Loucy (cell line): Measurements from ENCODE around the gene MTNR1A.

Source experiments
- H2AFZ ChIP-seq: fragments of 200-600 bp; sonication (generic); 2 replicates; pipeline ENCODE4 v1.6.0; 2016; ENCODE audit warnings: antibody characterized with exemption, mild to moderate bottlenecking, low read length, moderate library complexity
- H3F3A ChIP-seq: fragments of 200-600 bp; 2 replicates; pipeline ENCODE4 v1.6.0; 2016; ENCODE audit warnings: antibody characterized with exemption, low read depth, mild to moderate bottlenecking
- H3K27me3 ChIP-seq: fragments of 200-600 bp; sonication (generic); 2 replicates; pipeline ENCODE4 v1.6.1; 2014; ENCODE audit warnings: low read length, mild to moderate bottlenecking; ENCODE audit not compliant: insufficient read depth, poor library complexity, severe bottlenecking
- H3K36me3 ChIP-seq: fragments of 200-600 bp; sonication (generic); 2 replicates; pipeline ENCODE4 v1.6.1; 2016; ENCODE audit warnings: low read length; ENCODE audit not compliant: insufficient read depth
- H3K4me1 ChIP-seq: fragments of 200-600 bp; sonication (generic); 2 replicates; pipeline ENCODE4 v1.5.1; 2014; ENCODE audit warnings: low read length, mild to moderate bottlenecking; ENCODE audit not compliant: insufficient read depth, poor library complexity, severe bottlenecking
- H3K4me2 ChIP-seq: fragments of 200-600 bp; sonication (generic); 2 replicates; pipeline ENCODE4 v1.6.0; 2014; ENCODE audit warnings: antibody characterized with exemption, low read length, low read depth, mild to moderate bottlenecking; ENCODE audit not compliant: poor library complexity, severe bottlenecking
- H3K4me3 ChIP-seq: fragments of 200-600 bp; sonication (generic); 2 replicates; pipeline ENCODE4 v1.5.1; 2014; ENCODE audit warnings: low read length, mild to moderate bottlenecking, mixed read lengths; ENCODE audit not compliant: poor library complexity, severe bottlenecking
- H3K79me2 ChIP-seq: fragments of 200-600 bp; sonication (generic); 2 replicates; pipeline ENCODE4 v1.6.1; 2014; ENCODE audit warnings: low read length; ENCODE audit not compliant: insufficient read depth
- H3K9ac ChIP-seq: fragments of 200-600 bp; sonication (generic); 2 replicates; pipeline ENCODE4 v1.6.0; 2014; ENCODE audit warnings: mild to moderate bottlenecking, low read depth, low read length, moderate library complexity; ENCODE audit not compliant: poor library complexity, severe bottlenecking
- H3K9me2 ChIP-seq: fragments of 200-600 bp; sonication (generic); replicated peaks from 2 replicates; pipeline ENCODE4 v1.6.1; 2016; ENCODE audit warnings: low read depth, low read length, mixed read lengths
- H3K9me3 ChIP-seq: fragments of 200-600 bp; sonication (generic); 2 replicates; pipeline ENCODE4 v1.6.1; 2014; ENCODE audit warnings: mild to moderate bottlenecking, antibody characterized with exemption, low read length, low read depth; ENCODE audit not compliant: insufficient read depth
- H4K20me1 ChIP-seq: fragments of 200-600 bp; sonication (generic); 2 replicates; pipeline ENCODE4 v1.6.0; 2014; ENCODE audit warnings: antibody characterized with exemption, low read length, mild to moderate bottlenecking; ENCODE audit not compliant: insufficient read depth, poor library complexity, severe bottlenecking
- CTCF ChIP-seq: fragments of 200-600 bp; sonication (generic); conservative IDR thresholded peaks from 2 replicates; pipeline ENCODE4 v1.5.1; 2014; ENCODE audit warnings: mild to moderate bottlenecking, antibody characterized with exemption, low read length
- EZH2phosphoT487 ChIP-seq: fragments of 200-600 bp; IDR thresholded peaks from 2 replicates; pipeline ENCODE4 v1.6.1; 2018; ENCODE audit warnings: antibody characterized with exemption, mild to moderate bottlenecking, moderate library complexity, borderline replicate concordance

The MTNR1A gene

GRCh38 chr4:186485150-186485549, 70.2 kb downstream of the MTNR1A start:
- Histone ChIP-seq H3K79me2 (no peaks in the 10 kb centered on the region), H3K9me3 (peaks cover 11% of the 10 kb centered on the region; the same call in 1 of the 2 replicates), H3K36me3 (no peaks in the 10 kb centered on the region), H3K4me2 (no peak overlapping the region), H3K4me1 (no peaks in the 10 kb centered on the region), H3K27me3 (no peaks in the 10 kb centered on the region), H3K4me3 (no peak overlapping the region), H3F3A (no peaks in the 10 kb centered on the region), H4K20me1 (no peaks in the 10 kb centered on the region), H3K9me2 (no peaks in the 10 kb centered on the region), H3K9ac (no peak overlapping the region), H2AFZ (no peak overlapping the region)
- TF ChIP-seq CTCF (no peak), EZH2phosphoT487 (no peak)

GRCh38 chr4:186483656-186484055, 71.7 kb downstream of the MTNR1A start:
- H3K9ac ChIP-seq: no peak overlapping the region
- H3K9me2 ChIP-seq: no peaks in the 10 kb centered on the region
- no peaks in the 10 kb centered on the region for H3K27me3 ChIP-seq
- TF ChIP-seq EZH2phosphoT487: no peak
- no peak for TF ChIP-seq CTCF
- no peak overlapping the region for H2AFZ ChIP-seq
- H3K79me2 ChIP-seq: no peaks in the 10 kb centered on the region
- no peak overlapping the region for H3K4me2 ChIP-seq
- no peaks in the 10 kb centered on the region for H3K4me1 ChIP-seq
- H3K9me3 ChIP-seq: peaks cover 11% of the 10 kb centered on the region; the same call in 1 of the 2 replicates
- H3K36me3 ChIP-seq: no peaks in the 10 kb centered on the region
- no peaks in the 10 kb centered on the region for H3F3A ChIP-seq
- no peak overlapping the region for H3K4me3 ChIP-seq
- no peaks in the 10 kb centered on the region for H4K20me1 ChIP-seq
